Nephron (organoid): ENCODE results near the gene CMTM7.

Experiments used
- H3K27ac Mint-ChIP-seq, 3 experiments: 2 replicates each; pipeline ENCODE4 v1.8.0; 2020; ENCODE audit warnings: mixed read lengths in 3 of 3, mild to moderate bottlenecking in 2 of 3, moderate library complexity in 1 of 3
- H3K27me3 Mint-ChIP-seq: 2 replicates; pipeline ENCODE4 v1.8.0; 2021; ENCODE audit warnings: low read depth, mild to moderate bottlenecking, moderate library complexity, mixed read lengths
- H3K36me3 Mint-ChIP-seq: 2 replicates; pipeline ENCODE4 v1.8.0; 2020; ENCODE audit warnings: low read depth, mixed read lengths
- H3K4me1 Mint-ChIP-seq: 2 replicates; pipeline ENCODE4 v1.8.0; 2020; ENCODE audit warnings: mixed read lengths
- H3K4me3 Mint-ChIP-seq, 3 experiments: 2 replicates each; pipeline ENCODE4 v1.8.0; 2020; ENCODE audit warnings: mild to moderate bottlenecking in 3 of 3, mixed read lengths in 3 of 3, moderate library complexity in 2 of 3
- H3K9me3 Mint-ChIP-seq: 2 replicates; pipeline ENCODE4 v1.8.0; 2020; ENCODE audit warnings: mixed read lengths
- CTCF ChIP-seq, 3 experiments: fragments of 200-600 bp; sonication (generic); IDR thresholded peaks; one replicate each; pipeline ENCODE4 v1.5.0; 2021; ENCODE audit warnings: antibody characterized with exemption in 3 of 3; ENCODE audit not compliant: unreplicated experiment in 3 of 3

CMTM7 gene

DNA sequence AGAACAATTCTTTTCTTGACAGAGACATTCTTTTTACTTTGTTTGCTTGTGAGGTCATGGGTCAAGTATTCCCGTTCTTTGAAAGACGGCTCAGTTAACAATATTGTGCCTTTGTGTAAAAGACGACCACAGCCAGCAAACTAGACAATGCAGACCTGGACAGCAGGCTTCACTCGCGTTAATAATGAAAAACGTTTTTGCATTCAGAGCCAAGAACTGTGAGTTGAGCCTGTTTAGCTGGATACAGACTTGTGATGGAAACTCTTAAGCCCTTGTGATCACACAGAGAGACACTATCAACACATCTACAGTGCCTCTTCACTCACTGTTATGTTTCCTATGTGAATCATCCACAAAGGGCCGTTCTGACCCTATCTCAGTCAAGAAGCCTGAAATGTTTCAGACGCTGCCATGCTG is 37.3 kb upstream of the CMTM7 start:
- H3K4me3 Mint-ChIP-seq, result no peak overlapping the region
- no peaks in the 10 kb centered on the region for H3K27me3 Mint-ChIP-seq
- H3K4me1 Mint-ChIP-seq, result peaks cover 5% of the 10 kb centered on the region
- H3K9me3 Mint-ChIP-seq, result no peaks in the 10 kb centered on the region
- no peak for TF ChIP-seq CTCF (IDR thresholded peaks at IDR 0.05; ENCODE audit: unreplicated experiment in 3 of 3)
- H3K27ac Mint-ChIP-seq, result no peak overlapping the region
- H3K36me3 Mint-ChIP-seq, result no peaks in the 10 kb centered on the region

- no peaks in the 10 kb centered on the region for H3K36me3 Mint-ChIP-seq
- H3K9me3 Mint-ChIP-seq, result no peaks in the 10 kb centered on the region
- no peak overlapping the region for H3K27ac Mint-ChIP-seq
- TF ChIP-seq CTCF (IDR thresholded peaks at IDR 0.05; ENCODE audit: unreplicated experiment in 3 of 3), result no peak
- peaks cover 5% of the 10 kb centered on the region for H3K4me1 Mint-ChIP-seq
- no peak overlapping the region for H3K4me3 Mint-ChIP-seq
- H3K27me3 Mint-ChIP-seq, result no peaks in the 10 kb centered on the region
Observed at GRCh38 chr3:32355751-32356291, 35.8 kb upstream of the CMTM7 start.

- no peaks in the 10 kb centered on the region for H3K4me1 Mint-ChIP-seq
- no peaks in the 10 kb centered on the region for H3K27me3 Mint-ChIP-seq
- no peak for TF ChIP-seq CTCF (IDR thresholded peaks at IDR 0.05; ENCODE audit: unreplicated experiment in 3 of 3)
- H3K27ac Mint-ChIP-seq, result peak overlapping the region in 1 of 3 experiments; percentile 34
- no peak overlapping the region for H3K4me3 Mint-ChIP-seq
- no peaks in the 10 kb centered on the region for H3K9me3 Mint-ChIP-seq
- H3K36me3 Mint-ChIP-seq, result no peaks in the 10 kb centered on the region
Observed at GRCh38 chr3:32359766-32360492, 31.7 kb upstream of the CMTM7 start.

- Mint-ChIP-seq H3K36me3 (no peaks in the 10 kb centered on the region), H3K4me3 (no peak overlapping the region), H3K27ac (no peak overlapping the region), H3K9me3 (no peaks in the 10 kb centered on the region), H3K27me3 (no peaks in the 10 kb centered on the region), H3K4me1 (no peaks in the 10 kb centered on the region)
- TF ChIP-seq CTCF (IDR thresholded peaks at IDR 0.05; ENCODE audit: unreplicated experiment in 3 of 3), result no peak
Observed at GRCh38 chr3:32360493-32360827, 31.2 kb upstream of the CMTM7 start.

DNA sequence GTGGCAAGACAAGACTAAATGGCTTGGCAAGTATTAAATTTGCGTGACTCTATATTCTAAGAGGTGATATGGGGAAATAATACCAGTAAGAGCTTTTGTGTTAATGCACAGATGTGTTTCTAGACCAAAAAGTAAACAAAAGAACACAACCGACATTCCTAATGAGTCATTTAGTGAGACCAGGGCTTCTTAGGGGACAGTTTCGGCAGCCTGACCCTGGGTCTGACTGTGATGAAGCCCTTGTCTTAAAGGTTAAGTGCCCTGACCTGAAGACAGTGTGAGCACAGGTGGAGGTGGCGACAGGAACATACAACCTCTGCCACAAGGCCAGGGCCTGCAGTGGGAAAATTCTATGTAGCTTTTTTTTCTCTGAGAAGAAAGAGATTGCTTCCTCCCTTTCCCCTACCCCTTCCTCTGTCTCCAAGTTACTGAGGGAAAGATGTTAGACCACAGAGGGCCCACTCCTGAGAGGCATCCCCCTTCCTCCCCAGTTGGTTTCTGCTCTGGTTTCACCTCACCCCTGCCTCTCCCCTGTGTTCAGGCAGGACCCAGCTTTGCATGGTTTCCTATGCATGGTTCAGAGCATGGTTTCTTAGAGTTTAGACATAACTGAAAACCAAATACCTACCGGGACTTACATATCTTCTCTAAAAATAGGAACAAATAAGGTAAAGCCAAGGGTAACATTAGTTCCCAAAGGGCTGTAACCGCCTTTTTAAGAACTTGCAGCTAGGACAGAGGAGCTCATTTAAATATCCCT is 24.8 kb upstream of the CMTM7 start:
- TF ChIP-seq CTCF (IDR thresholded peaks at IDR 0.05; ENCODE audit: unreplicated experiment in 3 of 3), result no peak
- Mint-ChIP-seq H3K27ac (no peak overlapping the region), H3K4me1 (no peaks in the 10 kb centered on the region), H3K36me3 (no peaks in the 10 kb centered on the region), H3K4me3 (no peak overlapping the region), H3K27me3 (peaks cover 18% of the 10 kb centered on the region), H3K9me3 (no peaks in the 10 kb centered on the region)
